Large intestine (tissue), 3 donors: Measurements from ENCODE around the gene RAD51B. TPM values are rescaled to one million over a fixed set of nuclear protein-coding genes. Genes with fewer than 3 reads are reported as not detected.

Source experiments
- DNase-seq, 2 donors: peaks; one replicate each; pipeline versions ENCODE4 v3.0.0 to v3.0.0-alpha.2; 2013
- H3K27ac ChIP-seq: one replicate; pipeline ENCODE4 v1.5.1; 2013; ENCODE audit warnings: low read length
- H3K27me3 ChIP-seq: 2 replicates; pipeline ENCODE4 v1.6.1; 2013; ENCODE audit warnings: low read length; ENCODE audit not compliant: control insufficient read depth, insufficient read depth
- H3K36me3 ChIP-seq: 2 replicates; pipeline ENCODE4 v1.6.1; 2013; ENCODE audit warnings: low read length; ENCODE audit not compliant: control insufficient read depth, insufficient read depth
- H3K4me1 ChIP-seq: one replicate; pipeline ENCODE4 v1.6.1; 2013; ENCODE audit warnings: low read length; ENCODE audit not compliant: control insufficient read depth, insufficient read depth
- H3K4me3 ChIP-seq: one replicate; pipeline ENCODE4 v1.5.1; 2013; ENCODE audit warnings: low read length
- H3K9me3 ChIP-seq: one replicate; pipeline ENCODE4 v1.6.1; 2013; ENCODE audit warnings: mild to moderate bottlenecking, low read depth, low read length, moderate library complexity; ENCODE audit not compliant: control insufficient read depth
- WGBS: methylation state at CpG from one replicate; pipeline ENCODE4 v1.1.5; 2013; ENCODE audit warnings: low lambda C conversion rate; ENCODE audit not compliant: insufficient coverage; 5-methylcytosine and 5-hydroxymethylcytosine counted together
- polyA plus RNA-seq: library from polyadenylated mRNA; unstranded; fragments of 120-200 nt; gene quantifications from one replicate; pipeline ENCODE4 v1.2.1, GENCODE V29; 2013

The RAD51B gene
- polyA plus RNA-seq, 1 donor = 6.4 TPM

DNA sequence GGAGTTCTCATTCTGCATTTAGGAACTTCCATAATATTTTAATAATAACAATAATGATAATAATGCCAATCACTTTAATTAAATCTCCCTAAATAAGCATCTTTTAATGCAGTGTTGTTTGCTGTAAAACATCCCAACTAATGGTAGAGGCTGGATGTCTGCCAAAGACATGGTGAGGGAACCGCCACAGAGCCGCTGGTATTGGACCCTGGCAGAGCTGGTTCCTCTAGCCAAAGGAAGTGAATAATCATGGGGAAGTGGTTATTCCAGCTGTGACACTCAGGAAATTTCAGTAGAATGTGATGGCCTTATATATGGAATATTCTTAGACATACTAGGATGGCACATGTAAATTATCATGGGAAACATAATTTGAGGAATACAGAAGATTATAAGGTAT is 490.0 kb downstream of the RAD51B start:
- no peak overlapping the region for H3K27ac ChIP-seq
- H3K4me1 ChIP-seq = peaks cover 26% of the 10 kb centered on the region
- no peaks in the 10 kb centered on the region for H3K27me3 ChIP-seq
- DNase-seq = no peak
- H3K9me3 ChIP-seq = no peaks in the 10 kb centered on the region
- H3K36me3 ChIP-seq = no peaks in the 10 kb centered on the region
- no CpG with 5 or more reads among the region's 2 CpGs for WGBS
- H3K4me3 ChIP-seq = no peak overlapping the region

DNA sequence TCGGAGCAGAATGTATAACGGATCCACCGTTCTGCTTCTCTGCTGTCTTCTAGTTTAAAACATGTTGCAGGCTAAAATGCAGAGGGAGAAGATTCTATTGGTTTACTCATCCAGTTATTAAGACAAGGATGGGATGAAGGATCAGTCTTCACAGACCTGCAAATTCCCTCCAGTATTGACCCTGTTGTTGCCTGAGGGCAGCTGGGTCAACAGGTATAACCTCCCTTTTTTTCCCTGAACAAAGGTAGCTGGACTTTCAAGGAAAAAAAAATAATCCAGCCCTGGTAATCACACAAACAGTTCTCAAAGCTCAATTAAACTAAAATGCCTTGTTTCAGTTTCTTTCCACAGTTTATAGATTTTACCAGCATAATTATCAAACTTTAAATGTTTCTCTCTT is 492.7 kb downstream of the RAD51B start:
- Histone ChIP-seq H3K4me1 (peaks cover 14% of the 10 kb centered on the region), H3K27ac (no peak overlapping the region), H3K9me3 (no peaks in the 10 kb centered on the region), H3K36me3 (no peaks in the 10 kb centered on the region), H3K27me3 (no peaks in the 10 kb centered on the region), H3K4me3 (no peak overlapping the region)
- no CpG with 5 or more reads among the region's 3 CpGs for WGBS
- DNase-seq = no peak

DNA sequence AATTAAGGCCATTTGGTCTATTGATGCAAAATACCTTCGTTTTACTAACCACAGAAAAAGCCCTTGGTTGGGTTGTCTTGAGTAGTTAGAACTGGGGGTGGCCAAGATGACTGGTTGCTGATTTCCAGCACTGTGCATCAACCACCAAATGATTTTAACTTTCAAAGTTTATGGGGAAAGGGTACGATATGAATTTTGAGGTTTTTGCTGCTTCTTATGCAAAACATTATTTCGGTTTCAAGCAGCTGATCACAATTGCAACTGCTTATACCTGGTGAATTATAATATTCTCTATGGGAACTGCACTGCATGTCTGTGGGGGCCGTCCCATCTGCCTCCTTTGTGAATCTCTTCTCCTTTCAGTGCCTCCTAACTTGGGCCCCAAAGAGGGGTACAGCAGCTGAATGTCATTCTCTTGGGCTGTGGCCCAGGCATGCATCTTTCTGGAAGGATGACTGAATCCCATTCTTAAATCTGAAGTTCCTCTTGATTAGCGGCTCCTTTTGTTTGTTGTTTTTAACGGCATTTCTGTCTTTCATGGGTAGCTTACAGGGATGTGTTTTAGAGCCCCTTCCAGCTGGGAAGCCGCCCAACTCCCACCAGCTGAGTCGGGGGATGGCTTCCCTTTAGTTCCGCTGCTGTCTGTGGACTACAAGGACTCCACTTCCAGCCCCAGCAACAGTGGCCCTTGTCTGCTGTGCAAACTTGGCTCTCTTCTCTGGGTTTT is 493.5 kb downstream of the RAD51B start:
- H3K4me3 ChIP-seq = no peak overlapping the region
- no peak overlapping the region for H3K27ac ChIP-seq
- H3K9me3 ChIP-seq = no peaks in the 10 kb centered on the region
- no peaks in the 10 kb centered on the region for H3K27me3 ChIP-seq
- no peak for DNase-seq
- no peaks in the 10 kb centered on the region for H3K36me3 ChIP-seq
- H3K4me1 ChIP-seq = peaks cover 6% of the 10 kb centered on the region
- 90% methylated on average over 2 of the region's 9 CpGs for WGBS

DNA sequence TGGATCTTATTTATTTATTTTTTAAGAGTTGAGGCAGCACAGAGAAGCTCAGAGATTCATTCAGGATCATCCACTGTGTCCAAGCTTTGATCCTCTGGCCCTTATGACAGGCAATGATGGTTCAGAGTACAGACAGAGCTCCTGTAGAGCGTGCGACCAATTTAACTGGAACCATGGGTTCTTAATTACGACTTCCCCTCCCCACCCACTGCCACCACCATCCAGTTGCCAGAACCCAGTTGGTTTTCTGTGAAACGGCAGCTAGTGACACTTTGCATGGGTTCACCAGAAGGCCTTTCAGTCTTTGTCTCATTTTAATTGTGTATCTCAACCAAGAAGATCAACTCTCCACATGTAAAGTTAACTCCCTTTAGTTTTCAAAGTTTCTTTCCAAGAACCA is 495.1 kb downstream of the RAD51B start:
- Histone ChIP-seq H3K36me3 (no peaks in the 10 kb centered on the region), H3K4me1 (no peaks in the 10 kb centered on the region), H3K27me3 (no peaks in the 10 kb centered on the region), H3K27ac (no peak overlapping the region), H3K9me3 (no peaks in the 10 kb centered on the region), H3K4me3 (no peak overlapping the region)
- no peak for DNase-seq
- WGBS = no CpG with 5 or more reads among the region's 4 CpGs

DNA sequence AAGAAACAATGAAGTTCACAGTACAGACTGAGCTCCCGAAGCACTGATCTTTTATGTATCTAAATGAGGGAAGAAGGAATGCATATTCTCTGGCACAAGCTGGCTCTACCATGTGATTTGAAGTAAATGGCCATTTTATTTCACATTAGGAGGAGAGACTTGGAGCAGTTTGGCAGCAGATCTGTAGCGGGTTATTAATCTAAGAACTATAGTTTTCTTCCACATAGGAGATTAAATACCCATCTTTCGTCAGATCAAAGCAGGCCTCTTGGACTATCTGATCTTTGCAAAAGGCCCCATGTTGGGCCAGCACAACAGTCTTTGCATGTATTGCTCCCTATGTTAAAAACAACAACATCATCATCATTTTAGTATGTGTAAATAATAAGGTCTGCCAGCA is 495.5 kb downstream of the RAD51B start:
- Histone ChIP-seq H3K9me3 (no peaks in the 10 kb centered on the region), H3K4me1 (no peaks in the 10 kb centered on the region), H3K4me3 (no peak overlapping the region), H3K36me3 (no peaks in the 10 kb centered on the region), H3K27me3 (no peaks in the 10 kb centered on the region), H3K27ac (no peak overlapping the region)
- no peak for DNase-seq
- WGBS = no CpG with 5 or more reads among the region's 3 CpGs

DNA sequence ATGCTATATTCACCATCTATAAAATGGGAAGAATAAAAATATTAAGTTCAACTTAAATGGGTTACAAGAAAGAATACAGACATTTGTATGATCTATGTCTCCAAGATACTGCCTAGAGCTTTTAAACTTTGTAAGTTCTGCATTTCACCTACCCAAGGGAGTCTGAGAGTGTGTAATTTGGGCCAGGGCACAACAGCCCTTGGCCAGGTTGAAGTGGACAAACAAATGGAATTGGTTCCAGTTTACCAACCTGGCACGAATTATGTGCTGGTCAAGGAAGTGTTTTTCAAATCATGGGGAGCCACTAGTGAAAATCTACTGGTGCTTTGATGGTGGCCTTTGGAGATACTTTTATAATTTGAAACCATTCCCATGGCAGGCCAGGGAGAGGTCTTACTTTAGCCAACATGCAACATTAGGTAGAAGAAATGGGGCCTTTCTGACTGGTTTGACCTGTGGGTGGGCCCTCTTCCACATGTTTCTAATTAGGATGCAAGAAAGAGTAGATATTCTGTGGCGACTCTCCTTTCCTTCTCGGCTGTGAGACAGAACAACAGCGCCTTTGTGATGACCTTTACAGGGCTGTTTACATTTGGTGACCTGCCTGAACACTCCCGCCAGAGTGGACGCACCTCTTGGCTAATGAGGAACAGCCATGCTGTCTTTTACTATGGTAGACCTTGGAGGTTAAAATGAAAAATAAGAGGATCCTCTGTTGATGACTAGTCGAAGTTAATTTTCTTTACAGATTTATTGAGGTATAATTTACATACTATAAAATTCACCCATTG is 496.7 kb downstream of the RAD51B start:
- no peak overlapping the region for H3K27ac ChIP-seq
- DNase-seq = no peak
- H3K4me3 ChIP-seq = no peak overlapping the region
- no peaks in the 10 kb centered on the region for H3K27me3 ChIP-seq
- WGBS = 90% methylated on average over 2 of the region's 7 CpGs
- H3K9me3 ChIP-seq = no peaks in the 10 kb centered on the region
- no peaks in the 10 kb centered on the region for H3K36me3 ChIP-seq
- no peaks in the 10 kb centered on the region for H3K4me1 ChIP-seq

DNA sequence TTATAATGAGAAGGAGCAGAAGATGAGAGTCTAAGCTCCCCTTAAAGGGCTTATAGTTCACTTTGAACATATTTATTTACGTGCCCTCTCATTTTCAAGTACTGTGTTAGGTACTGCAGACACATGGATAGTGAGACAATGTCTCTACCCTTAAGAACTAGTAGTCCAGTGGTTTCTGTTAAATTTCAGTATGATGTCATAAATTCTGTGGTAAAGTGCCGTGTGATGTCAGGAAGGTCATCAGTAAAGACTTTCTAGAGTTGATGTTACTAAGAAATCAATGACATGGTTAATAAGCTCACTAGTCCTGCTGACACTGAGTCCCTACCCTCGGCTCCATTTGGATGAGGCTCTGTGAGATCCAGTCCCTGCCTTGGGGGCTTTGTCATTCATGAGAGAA is 497.7 kb downstream of the RAD51B start:
- Histone ChIP-seq H3K36me3 (no peaks in the 10 kb centered on the region), H3K4me3 (no peak overlapping the region), H3K4me1 (no peaks in the 10 kb centered on the region), H3K27ac (no peak overlapping the region), H3K9me3 (no peaks in the 10 kb centered on the region), H3K27me3 (no peaks in the 10 kb centered on the region)
- no peak for DNase-seq
- WGBS = 100% methylated on average over 1 of the region's 3 CpGs

DNA sequence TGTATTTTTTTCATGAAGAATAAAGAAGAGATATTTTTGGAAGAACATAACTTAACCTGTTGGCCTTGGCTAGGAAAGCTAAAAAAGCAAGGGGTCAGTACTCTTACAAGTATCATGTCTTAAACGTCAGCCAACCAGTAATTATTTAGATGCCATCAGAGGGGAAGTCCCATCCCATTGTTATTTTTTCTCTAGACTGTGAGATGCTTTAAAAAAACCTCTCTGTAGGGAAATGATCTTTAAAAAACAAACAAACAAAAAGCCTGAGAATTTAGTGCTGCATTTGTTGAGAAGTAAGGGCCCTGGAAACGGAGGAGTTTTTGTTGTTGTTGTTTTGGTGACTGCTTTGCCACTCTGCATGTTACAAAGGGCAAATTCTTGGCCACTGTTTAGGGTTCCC is 499.2 kb downstream of the RAD51B start:
- no peak for DNase-seq
- Histone ChIP-seq H3K27ac (no peak overlapping the region), H3K36me3 (no peaks in the 10 kb centered on the region), H3K27me3 (no peaks in the 10 kb centered on the region), H3K4me1 (no peaks in the 10 kb centered on the region), H3K4me3 (no peak overlapping the region), H3K9me3 (no peaks in the 10 kb centered on the region)
- WGBS = no CpG with 5 or more reads among the region's 2 CpGs

DNA sequence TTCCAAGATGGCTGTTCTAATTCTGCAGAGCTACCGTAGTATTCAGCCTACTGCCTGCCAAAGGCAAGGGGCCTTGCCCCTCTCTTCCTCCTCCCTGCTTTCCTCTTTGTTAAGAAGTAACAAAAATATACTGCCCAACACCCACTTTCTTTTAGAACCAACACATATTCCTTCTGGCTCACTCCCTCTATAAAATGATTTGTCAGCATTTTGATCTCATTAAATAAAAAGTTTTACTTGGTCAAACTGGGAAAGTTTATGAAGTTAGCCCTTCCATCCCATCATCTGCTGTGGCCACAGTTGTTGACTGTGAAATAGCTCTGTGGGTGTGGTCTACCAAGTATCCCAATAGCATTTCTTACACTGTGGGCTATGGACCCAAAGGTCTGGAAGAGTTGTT is 500.9 kb downstream of the RAD51B start:
- no CpG with 5 or more reads among the region's 1 CpG for WGBS
- no peak for DNase-seq
- H3K27me3 ChIP-seq = no peaks in the 10 kb centered on the region
- no peak overlapping the region for H3K27ac ChIP-seq
- H3K36me3 ChIP-seq = no peaks in the 10 kb centered on the region
- no peaks in the 10 kb centered on the region for H3K4me1 ChIP-seq
- H3K4me3 ChIP-seq = no peak overlapping the region
- H3K9me3 ChIP-seq = no peaks in the 10 kb centered on the region

DNA sequence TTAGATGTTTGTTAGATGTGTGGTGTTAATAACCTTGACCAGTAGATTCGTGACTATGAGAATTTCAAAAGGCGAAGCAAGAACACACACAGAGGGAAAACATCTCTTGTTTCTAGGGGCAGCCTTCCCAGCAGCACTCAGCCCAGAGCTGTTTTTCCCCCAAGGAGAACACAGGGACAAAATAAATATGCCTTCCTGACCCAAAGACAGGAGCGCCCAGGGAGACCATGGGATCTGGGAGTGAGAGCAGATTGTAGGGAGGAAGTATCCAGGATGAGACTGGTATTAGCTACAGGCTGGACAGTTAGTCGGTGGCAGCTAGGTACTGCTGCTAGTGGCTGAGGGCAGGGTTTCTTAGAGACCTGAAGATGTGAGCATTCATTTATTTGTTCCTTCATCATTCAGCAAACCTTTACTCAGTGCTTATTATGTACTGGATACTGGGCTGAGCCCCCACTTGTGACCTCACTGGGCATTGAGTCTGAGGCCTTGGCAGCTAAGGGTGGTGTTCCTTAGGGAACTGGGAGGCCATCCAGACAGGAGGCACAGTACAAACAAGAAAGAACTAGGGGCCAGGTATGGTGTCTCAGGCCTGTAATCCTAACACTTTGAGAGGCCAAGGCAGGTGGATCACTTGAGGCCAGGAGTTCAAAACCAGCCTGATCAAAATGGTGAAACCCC is 503.5 kb downstream of the RAD51B start:
- no CpG with 5 or more reads among the region's 4 CpGs for WGBS
- H3K4me1 ChIP-seq = no peaks in the 10 kb centered on the region
- no peaks in the 10 kb centered on the region for H3K27me3 ChIP-seq
- no peaks in the 10 kb centered on the region for H3K9me3 ChIP-seq
- no peak for DNase-seq
- no peaks in the 10 kb centered on the region for H3K36me3 ChIP-seq
- no peak overlapping the region for H3K4me3 ChIP-seq
- no peak overlapping the region for H3K27ac ChIP-seq
